ENCODE results near the gene AQP12B.
"Not testable (repeated sequence)": the region's sequence is repeated elsewhere in the genome, so short reads cannot be mapped to it uniquely, and the experiment has no call there.

Gene AQP12B

GRCh38 chr2:240682431-240683224, at the start of gene AQP12B:
Gene AQP12B, minus strand, starts transcription at chr2:240682885. Its CDS starts 48 bp downstream, at chr2:240682837.
- DNase-seq, result not testable (repeated sequence)

GRCh38 chr2:240732184-240732583, 49.5 kb upstream of the AQP12B start:
- DNase-seq, result no peak

GRCh38 chr2:240731178-240731545, 48.5 kb upstream of the AQP12B start:
- DNase-seq, result no peak

DNA sequence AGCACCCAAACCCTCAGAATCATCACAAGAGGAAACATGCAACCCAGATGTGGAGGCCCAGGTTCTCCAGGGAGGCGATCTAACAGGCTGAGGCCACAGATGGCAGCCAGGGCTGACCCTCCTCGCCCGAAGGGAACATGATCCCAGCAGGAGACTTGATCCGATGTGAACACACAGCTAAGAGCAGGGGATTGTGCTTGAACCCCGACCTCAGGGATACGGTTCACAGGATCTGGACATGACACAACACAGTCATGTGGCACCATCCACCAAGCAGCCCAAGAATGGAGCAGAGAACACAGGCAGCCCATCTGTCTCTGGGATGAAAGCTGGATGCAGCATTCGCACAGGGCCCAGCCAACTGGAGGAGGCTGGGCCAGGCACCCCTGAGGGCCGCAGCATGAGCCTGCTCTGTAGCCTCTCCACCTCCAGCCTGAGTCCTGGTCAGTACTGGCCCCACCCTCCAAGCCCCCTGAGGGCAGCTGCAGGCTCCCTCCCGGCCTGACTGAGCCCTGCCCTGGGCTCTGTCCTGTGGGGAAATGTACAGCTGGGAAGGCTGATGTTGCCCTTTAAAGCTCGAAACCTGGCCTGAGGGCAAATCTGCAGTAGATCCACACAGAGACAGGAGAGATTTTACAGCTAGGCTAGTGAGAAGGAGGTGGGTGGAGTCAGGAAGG, 48.0 kb upstream of the AQP12B start:
- no peak for DNase-seq

DNA sequence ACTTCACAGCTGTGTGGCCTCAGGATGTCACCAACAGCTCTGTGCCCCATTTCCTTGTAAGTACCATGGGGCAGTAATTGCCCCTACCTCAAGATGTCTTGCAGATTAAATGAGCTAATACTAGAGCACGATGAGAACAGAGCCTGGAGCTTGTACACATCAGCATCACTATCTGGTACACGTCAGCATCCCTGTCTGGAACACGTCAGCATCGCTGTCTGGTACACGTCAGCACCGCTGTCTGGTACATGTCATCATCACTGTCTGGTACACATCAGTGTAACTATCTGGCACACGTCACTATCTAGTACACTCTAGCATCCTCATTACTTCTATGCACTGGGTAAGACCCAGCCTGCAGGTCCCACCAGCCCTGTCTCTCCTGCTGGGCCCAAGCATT, 46.1 kb upstream of the AQP12B start:
- no peak for DNase-seq

DNA sequence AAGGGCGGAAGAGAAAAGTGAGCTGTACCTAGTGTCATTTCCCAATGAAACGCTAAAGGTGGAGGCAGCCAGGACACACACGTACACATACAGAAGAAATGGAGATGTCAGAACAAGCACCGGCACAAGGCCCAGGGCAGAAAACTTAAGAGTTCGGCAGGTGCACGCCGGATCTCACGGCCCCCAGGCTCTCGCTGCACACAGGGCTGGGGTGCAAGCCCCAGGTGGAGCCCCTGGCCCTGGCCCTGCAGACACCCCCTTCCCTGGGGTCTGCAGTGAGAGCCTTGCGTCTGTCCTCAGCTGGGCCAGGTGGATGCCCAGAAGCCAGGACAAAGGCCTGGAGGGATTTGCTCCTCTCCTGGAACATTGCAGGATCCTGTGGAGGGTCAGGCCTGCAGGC, 45.7 kb upstream of the AQP12B start:
- no peak for DNase-seq

DNA sequence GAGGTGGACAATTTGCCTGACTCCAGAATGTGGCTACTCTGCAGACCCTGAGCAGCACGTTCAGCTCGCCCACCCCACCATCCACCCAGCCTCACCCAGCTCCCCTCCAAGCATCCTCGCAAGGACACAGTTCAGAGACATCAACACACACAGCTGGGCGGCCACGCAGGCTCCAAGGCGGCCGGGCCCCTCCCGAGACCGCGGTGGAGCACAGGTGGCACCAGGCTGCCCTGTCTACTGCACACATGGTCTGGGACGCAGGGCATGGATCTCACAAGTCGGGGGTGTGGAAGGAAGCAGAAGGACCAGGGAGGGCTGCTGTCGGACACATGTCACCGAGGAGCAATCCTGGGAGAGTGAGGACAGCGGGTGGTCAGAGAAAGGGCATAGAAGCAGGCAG, 45.2 kb upstream of the AQP12B start:
- no peak for DNase-seq

DNA sequence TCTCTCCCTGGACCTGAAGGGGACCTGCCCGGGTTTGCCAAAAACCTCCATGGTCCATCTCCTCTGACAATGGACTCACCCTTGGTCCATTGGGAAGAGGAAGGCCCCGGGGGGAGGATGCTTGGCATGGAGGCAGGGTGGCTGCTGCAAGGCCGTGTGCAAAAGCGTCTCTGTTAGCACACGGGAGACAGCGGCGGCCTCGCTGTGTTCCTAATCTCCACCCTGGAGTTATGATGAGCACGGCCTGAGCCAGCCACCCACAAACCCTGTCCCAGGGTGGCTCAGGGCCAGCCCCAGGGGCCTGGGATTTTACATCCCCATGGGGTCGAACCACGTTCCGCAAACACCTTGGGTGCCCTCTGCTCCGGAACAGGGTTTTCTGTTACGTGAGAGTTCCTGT, 44.8 kb upstream of the AQP12B start:
- DNase-seq, result no peak

DNA sequence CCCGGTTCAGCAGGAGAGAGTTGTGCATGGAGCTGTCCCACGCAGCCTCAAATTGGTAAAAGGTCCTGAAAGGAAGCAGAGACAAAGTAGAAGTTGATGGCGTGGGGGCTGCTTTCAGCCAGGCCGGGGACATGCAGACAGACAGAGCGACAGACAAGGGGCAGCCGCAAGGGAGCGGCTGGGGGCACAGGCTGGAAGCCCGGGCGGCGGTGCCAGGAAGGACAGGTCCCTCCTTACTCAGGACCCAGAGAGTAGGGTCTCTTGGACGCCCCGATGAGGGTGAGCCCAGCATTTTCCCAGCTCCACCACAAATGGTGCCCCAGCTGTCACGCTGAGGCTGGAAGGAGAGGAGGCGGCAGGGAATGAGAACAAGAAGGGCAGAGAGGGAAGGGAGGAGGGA, 44.2 kb upstream of the AQP12B start:
- no peak for DNase-seq

DNA sequence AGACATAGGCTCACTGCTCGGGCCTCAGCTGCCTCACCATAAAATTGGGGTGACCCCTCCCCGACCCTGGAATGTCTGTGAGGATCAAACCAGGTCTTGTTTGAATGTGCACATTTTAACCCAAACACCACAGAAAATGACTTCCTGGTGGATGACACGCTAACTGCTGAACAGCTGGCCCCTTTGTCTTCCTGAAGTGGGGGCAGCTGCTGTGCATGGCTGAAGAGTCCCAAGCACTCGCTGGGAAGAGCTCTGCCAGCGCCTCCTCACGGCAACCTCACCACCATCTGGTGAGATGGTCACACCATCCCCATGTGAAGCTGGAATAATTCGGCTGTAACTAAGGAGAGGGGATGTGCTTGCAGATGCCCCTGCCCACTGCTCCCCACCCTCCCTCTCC, 43.0 kb upstream of the AQP12B start:
- DNase-seq, result peak; percentile 27

- DNase-seq, result no peak
Observed at GRCh38 chr2:240725266-240725665, 42.6 kb upstream of the AQP12B start.

GRCh38 chr2:240724431-240724830, 41.7 kb upstream of the AQP12B start:
- no peak for DNase-seq

DNA sequence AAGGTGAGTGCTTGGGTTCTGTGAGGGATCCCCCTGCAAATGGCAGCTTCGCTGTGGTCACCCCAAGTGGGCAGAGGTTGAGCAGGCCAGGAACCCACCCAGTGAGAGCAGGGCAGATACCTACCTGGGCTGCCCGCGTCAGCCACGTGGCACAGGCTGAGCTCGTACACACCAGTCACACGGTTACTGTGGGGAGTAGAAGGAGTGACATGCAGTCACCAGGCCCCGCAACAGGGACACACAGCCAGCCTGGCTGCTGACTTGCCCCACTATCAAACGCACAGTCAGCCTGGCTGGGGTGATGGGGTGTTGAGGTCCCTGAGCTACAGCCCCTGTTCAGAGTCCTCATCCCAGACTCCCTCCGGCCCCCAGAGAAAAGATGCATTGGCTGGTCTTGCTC, 41.2 kb upstream of the AQP12B start:
- DNase-seq, result no peak

DNA sequence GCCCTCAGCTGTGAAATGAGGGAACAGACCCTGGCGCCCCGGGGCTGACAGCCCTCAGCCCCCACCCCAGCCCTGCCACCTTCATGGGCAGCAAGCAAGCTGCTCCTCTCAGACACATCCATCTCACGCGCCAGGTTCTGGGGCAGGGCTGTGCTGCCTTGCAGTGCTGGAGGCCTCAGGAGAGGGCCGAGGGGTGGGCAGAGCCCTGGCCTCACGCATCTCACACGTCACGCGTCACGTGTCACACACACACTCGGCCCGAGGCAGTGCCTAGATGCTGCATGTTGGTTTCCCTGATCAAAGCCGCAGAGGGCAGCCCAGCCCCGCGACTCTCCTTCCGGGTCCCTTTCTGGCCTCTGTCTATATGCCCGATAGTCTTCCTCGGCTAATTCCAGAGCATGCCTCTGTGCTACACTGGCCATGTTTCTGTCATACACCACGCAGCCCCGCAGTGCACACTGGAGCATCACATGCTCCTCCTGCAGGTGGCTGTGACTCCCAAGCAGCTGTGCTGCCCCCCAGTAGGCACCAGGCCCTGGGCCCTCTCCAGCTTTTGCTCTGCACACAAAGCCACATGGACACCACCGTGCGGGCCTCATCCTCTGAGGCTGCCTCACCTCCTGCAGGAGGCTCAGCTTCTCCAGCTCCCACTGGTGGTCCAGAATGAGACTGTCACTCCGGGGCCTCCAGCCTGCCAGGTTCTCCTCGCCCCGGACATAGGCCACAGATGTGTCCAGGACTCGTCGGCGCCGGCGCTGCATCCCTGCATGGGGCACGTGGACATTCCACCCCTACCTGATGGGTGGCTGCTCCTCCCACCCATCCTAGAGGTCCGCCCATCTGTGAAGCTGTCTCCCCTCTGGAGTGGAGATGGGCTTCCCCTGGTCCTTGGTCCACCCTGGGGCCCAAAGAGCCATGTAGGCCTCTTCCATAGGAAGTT, 40.4 kb upstream of the AQP12B start:
- DNase-seq, result no peak

- no peak for DNase-seq
Observed at GRCh38 chr2:240722376-240722775, 39.7 kb upstream of the AQP12B start.

- no peak for DNase-seq
Observed at GRCh38 chr2:240721596-240722180, 39.0 kb upstream of the AQP12B start.

- DNase-seq, result no peak
Observed at GRCh38 chr2:240720686-240721595, 38.3 kb upstream of the AQP12B start.

DNA sequence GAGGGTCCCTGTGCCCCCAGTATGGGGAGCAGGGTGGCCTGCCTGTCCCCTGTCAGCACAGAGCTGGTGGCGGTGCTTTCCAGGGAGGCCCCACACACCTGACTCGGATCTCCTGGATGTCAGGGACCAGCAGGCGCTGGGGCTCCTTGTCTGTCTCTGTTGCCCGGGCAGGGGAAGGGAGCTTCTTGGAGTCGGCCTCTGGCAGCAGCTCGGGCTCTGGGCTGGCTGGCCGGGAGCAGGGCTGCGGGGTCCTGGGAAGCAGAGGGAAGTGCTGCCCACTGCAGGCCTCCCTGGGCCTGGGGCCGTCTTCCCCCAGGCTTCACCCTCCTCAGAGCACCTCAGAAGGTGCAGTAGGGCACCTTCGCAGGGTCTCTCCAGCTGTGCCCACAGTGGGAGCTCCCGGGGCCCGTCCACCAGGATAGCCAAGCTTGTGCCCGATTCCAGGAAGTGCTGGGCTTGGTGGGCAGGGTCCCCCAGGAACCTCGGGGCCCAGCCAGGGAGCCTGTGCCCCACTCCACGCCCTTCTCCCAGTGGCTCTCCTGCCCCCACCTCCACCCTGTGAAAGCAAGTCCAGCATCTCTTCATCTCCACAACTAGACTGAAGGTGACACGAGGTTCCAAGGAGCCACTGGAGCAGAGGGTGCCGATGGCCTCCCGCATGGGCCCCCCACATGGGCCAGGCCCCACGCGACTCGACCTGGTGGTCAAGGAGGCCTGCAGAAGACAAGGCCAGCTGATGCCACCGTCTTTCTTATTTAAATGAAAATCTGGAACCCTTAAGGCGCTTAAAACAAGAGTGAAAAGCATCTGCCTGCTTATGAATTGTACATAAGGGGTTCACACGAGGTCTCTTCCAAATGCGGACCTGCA, 37.2 kb upstream of the AQP12B start:
- DNase-seq, result no peak

GRCh38 chr2:240718896-240719490, 36.3 kb upstream of the AQP12B start:
- DNase-seq, result no peak
